Astrocyte of the spinal cord (primary cell): ENCODE results near the gene LMLN.

Source experiments
- DNase-seq: peaks from one replicate; pipeline ENCODE4 v3.0.0; 2011; ENCODE audit warnings: low read depth, low spot score
- H3K4me3 ChIP-seq: 2 replicates; pipeline ENCODE4 v1.5.1; 2011; ENCODE audit warnings: low read depth, mild to moderate bottlenecking, low read length, moderate library complexity
- CTCF ChIP-seq: IDR thresholded peaks from 2 replicates; pipeline ENCODE4 v1.5.1; 2012; ENCODE audit warnings: low read depth, mild to moderate bottlenecking, low read length, inconsistent platforms
- in situ Hi-C: cut with HindIII; loops from 2 replicates; pipeline ENCODE4 v1.10.0; 2017; ENCODE audit warnings: low sequenced_read_pairs

LMLN gene

GRCh38 chr3:197970588-197970987 lies 10.6 kb downstream of the LMLN start:
- no peak for DNase-seq
- in situ Hi-C loops = no loop called here
- no peak overlapping the region for H3K4me3 ChIP-seq
- TF ChIP-seq CTCF = no peak

GRCh38 chr3:197974016-197974415 lies 14.0 kb downstream of the LMLN start:
- TF ChIP-seq CTCF = no peak
- H3K4me3 ChIP-seq = no peak overlapping the region
- in situ Hi-C loops = no loop called here
- no peak for DNase-seq

- in situ Hi-C loops = no loop called here
- no peak for TF ChIP-seq CTCF
- H3K4me3 ChIP-seq = no peak overlapping the region
- DNase-seq = no peak
Measured at GRCh38 chr3:197975311-197975710, 15.3 kb downstream of the LMLN start.

- DNase-seq = no peak
- no peak overlapping the region for H3K4me3 ChIP-seq
- TF ChIP-seq CTCF = no peak
- in situ Hi-C loops = no loop called here
Measured at GRCh38 chr3:197983076-197983475, 23.1 kb downstream of the LMLN start.

- H3K4me3 ChIP-seq = no peak overlapping the region
- in situ Hi-C loops = no loop called here
- no peak for TF ChIP-seq CTCF
- DNase-seq = no peak
Measured at GRCh38 chr3:197989651-197990050, 29.6 kb downstream of the LMLN start.

GRCh38 chr3:197994736-197995135 lies 34.7 kb downstream of the LMLN start:
- no peak overlapping the region for H3K4me3 ChIP-seq
- in situ Hi-C loops = no loop called here
- no peak for TF ChIP-seq CTCF
- no peak for DNase-seq

GRCh38 chr3:197996855-197997254 lies 36.8 kb downstream of the LMLN start:
- TF ChIP-seq CTCF = no peak
- H3K4me3 ChIP-seq = no peak overlapping the region
- in situ Hi-C loops = no loop called here
- DNase-seq = no peak
